A673 (cell line): ENCODE data around the gene ZNF738. TPM values are rescaled to one million over a fixed set of nuclear protein-coding genes. Genes with fewer than 3 reads are reported as not detected.

ENCODE experiments used
- BruUV-seq: library from RNA; stranded (reverse); fragments of 400-500 nt; replicated peaks from 2 replicates; lab custom pipeline; 2021; lab: Mats Ljungman, UMichigan
- CTCF ChIA-PET: fragments of 300-600 bp; sonication (Branson Sonifier 250); formaldehyde crosslinking; loops from one replicate; lab custom pipeline; 2022; ENCODE audit warnings: antibody characterized with exemption; lab: Charles Lee
- POLR2A ChIA-PET: fragments of 300-600 bp; sonication (Branson Sonifier 250); formaldehyde crosslinking; loops from one replicate; lab custom pipeline; 2022; ENCODE audit warnings: antibody characterized with exemption; ENCODE audit not compliant: low non-redundant PET; lab: Charles Lee
- DNase-seq: peaks from one replicate; pipeline ENCODE4 v3.0.0-alpha.2; 2015; ENCODE audit warnings: low spot score
- H3K27ac ChIP-seq: fragments of 200-600 bp; sonication (generic); 2 replicates; pipeline ENCODE4 v1.5.1; 2016; ENCODE audit warnings: mixed run types, low read depth, mild to moderate bottlenecking, mixed read lengths, antibody characterized with exemption, low read length; ENCODE audit not compliant: poor library complexity, severe bottlenecking
- H3K27me3 ChIP-seq: fragments of 200-600 bp; sonication (generic); replicated peaks from 2 replicates; pipeline ENCODE4 v1.6.1; 2017; ENCODE audit warnings: mixed run types, low read depth, mild to moderate bottlenecking, mixed read lengths, antibody characterized with exemption, low read length; ENCODE audit not compliant: insufficient read depth, poor library complexity
- H3K36me3 ChIP-seq: fragments of 200-600 bp; sonication (generic); 2 replicates; pipeline ENCODE4 v1.6.1; 2016; ENCODE audit warnings: mixed run types, mild to moderate bottlenecking, mixed read lengths, antibody characterized with exemption, low read length; ENCODE audit not compliant: insufficient read depth, poor library complexity, severe bottlenecking
- H3K4me1 ChIP-seq: fragments of 200-600 bp; sonication (generic); 2 replicates; pipeline ENCODE4 v1.6.1; 2017; ENCODE audit warnings: mixed run types, mild to moderate bottlenecking, mixed read lengths, antibody characterized with exemption, low read length; ENCODE audit not compliant: insufficient read depth, poor library complexity, severe bottlenecking
- H3K4me3 ChIP-seq: fragments of 200-600 bp; sonication (generic); 2 replicates; pipeline ENCODE4 v1.5.1; 2016; ENCODE audit warnings: low read depth, mixed run types, mild to moderate bottlenecking, mixed read lengths, low read length; ENCODE audit not compliant: poor library complexity, severe bottlenecking
- H3K9me3 ChIP-seq: fragments of 200-600 bp; sonication (generic); 2 replicates; pipeline ENCODE4 v1.6.1; 2016; ENCODE audit warnings: mixed run types, low read depth, mild to moderate bottlenecking, mixed read lengths, antibody characterized with exemption, low read length; ENCODE audit not compliant: poor library complexity, severe bottlenecking
- EZH2 ChIP-seq: fragments of 200-600 bp; sonication (generic); IDR thresholded peaks from 2 replicates; pipeline ENCODE4 v1.6.1; 2017; ENCODE audit warnings: borderline replicate concordance, low read depth, mild to moderate bottlenecking, mixed read lengths, antibody characterized with exemption, low read length; ENCODE audit not compliant: poor library complexity, severe bottlenecking
- intact Hi-C: fragments of 100-400 bp; cut with micrococcal nuclease; formaldehyde crosslinking; loops from one replicate; pipeline ENCODE4 v1.10.0; 2022; ENCODE audit not compliant: unreplicated experiment
- total RNA-seq: library from RNA; stranded (reverse); gene quantifications from 2 replicates; pipeline ENCODE4 v1.2.3, GENCODE V29; 2021
- TF ChIP-seq, protein P1 (sequence below): fragments of 300-800, 200-600 bp; sonication (generic); conservative IDR thresholded peaks from 2 replicates; pipeline ENCODE4 v1.5.1; 2017; ENCODE audit warnings: low read depth, mild to moderate bottlenecking, antibody characterized with exemption, low read length, moderate library complexity, mixed read lengths

The ZNF738 gene
- total RNA-seq, 1 experiment from 2014 or later: 27.2 TPM

DNA sequence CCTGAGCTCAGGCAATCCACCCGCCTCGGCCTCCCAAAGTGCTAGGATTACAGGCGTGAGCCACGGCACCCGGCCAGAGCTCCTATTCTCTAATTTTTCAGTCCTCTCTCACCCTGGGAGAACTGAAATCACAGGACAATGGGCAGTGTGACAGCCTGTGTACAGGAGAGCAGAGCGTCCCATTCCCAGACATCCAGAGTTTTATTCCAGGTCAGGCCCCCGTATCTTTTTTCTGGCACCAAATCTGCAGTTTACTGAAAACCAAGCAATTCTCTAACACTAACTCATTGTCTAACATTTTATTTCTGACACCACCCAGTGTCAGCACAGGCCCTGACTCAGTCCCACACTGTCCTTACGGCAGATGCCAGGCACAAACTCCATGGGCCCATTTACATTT, 36.3 kb upstream of the ZNF738 start:
- ChIA-PET POLR2A (no interaction called here), CTCF (no interaction called here)
- Histone ChIP-seq H3K4me3 (no peak overlapping the region), H3K9me3 (peaks cover 29% of the 10 kb centered on the region), H3K27me3 (no peaks in the 10 kb centered on the region), H3K36me3 (peaks cover 19% of the 10 kb centered on the region), H3K27ac (no peak overlapping the region), H3K4me1 (no peaks in the 10 kb centered on the region)
- TF ChIP-seq EZH2: no peak
- TF ChIP-seq, protein P1, sequence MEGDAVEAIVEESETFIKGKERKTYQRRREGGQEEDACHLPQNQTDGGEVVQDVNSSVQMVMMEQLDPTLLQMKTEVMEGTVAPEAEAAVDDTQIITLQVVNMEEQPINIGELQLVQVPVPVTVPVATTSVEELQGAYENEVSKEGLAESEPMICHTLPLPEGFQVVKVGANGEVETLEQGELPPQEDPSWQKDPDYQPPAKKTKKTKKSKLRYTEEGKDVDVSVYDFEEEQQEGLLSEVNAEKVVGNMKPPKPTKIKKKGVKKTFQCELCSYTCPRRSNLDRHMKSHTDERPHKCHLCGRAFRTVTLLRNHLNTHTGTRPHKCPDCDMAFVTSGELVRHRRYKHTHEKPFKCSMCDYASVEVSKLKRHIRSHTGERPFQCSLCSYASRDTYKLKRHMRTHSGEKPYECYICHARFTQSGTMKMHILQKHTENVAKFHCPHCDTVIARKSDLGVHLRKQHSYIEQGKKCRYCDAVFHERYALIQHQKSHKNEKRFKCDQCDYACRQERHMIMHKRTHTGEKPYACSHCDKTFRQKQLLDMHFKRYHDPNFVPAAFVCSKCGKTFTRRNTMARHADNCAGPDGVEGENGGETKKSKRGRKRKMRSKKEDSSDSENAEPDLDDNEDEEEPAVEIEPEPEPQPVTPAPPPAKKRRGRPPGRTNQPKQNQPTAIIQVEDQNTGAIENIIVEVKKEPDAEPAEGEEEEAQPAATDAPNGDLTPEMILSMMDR: no peak
- intact Hi-C loops: no loop called here
- no peak for DNase-seq
- BruUV-seq: no TSS peak

DNA sequence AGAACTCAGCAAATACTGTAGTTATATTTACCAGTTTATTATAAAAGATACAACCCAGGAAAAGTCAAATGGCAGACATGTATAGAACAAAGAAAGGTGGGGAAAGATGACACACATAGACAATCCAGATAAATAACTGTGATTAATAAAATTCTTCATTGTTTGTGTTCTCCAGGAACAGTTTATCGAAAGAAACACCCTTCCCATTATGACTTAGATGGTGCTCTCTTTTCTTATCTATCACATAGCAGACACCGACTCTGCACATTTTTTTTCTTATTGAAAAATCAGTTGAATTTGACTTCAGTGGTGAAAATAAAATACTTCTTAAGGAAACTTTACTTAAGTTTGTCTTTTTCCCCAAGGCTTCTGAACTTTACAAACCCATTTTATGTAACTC, 35.8 kb upstream of the ZNF738 start:
- Histone ChIP-seq H3K9me3 (peaks cover 24% of the 10 kb centered on the region), H3K27me3 (no peaks in the 10 kb centered on the region), H3K36me3 (peaks cover 19% of the 10 kb centered on the region), H3K27ac (no peak overlapping the region), H3K4me1 (no peaks in the 10 kb centered on the region), H3K4me3 (no peak overlapping the region)
- TF ChIP-seq, protein P1: no peak
- TF ChIP-seq EZH2: no peak
- CTCF ChIA-PET: no interaction called here
- POLR2A ChIA-PET: no interaction called here
- DNase-seq: no peak
- BruUV-seq: no TSS peak
- intact Hi-C loops: no loop called here

DNA sequence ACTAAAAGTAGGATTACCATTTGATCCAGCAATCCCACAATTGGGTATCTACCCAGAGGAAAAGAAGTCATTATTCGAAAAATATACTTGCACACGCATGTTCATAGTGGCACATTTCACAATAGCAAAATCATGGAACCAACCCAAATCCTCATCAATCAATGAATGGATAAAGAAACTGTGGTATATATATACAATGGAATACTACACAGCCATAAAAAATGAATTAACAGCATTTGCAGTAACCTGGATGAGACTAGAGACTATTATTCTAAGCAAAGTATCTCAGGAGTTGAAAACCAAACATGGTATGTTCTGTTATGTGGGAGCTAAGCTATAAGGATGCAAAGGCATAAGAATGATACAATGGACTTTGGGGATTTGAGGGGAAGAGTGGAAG, 32.6 kb upstream of the ZNF738 start:
- intact Hi-C loops: no loop called here
- Histone ChIP-seq H3K4me1 (no peaks in the 10 kb centered on the region), H3K36me3 (peaks cover 15% of the 10 kb centered on the region), H3K9me3 (peaks cover 14% of the 10 kb centered on the region), H3K27me3 (no peaks in the 10 kb centered on the region), H3K4me3 (no peak overlapping the region), H3K27ac (no peak overlapping the region)
- CTCF ChIA-PET: no interaction called here
- BruUV-seq: no TSS peak
- no peak for TF ChIP-seq EZH2
- TF ChIP-seq, protein P1: no peak
- no peak for DNase-seq
- POLR2A ChIA-PET: no interaction called here
